Pulmonary artery endothelial cell (primary cell): Measurements from ENCODE around the gene DPEP2NB. TPM values are rescaled to one million over a fixed set of nuclear protein-coding genes. Genes with fewer than 3 reads are reported as not detected.

Experiments
- total RNA-seq: library from RNA; depleted of rRNA; stranded (reverse); fragments of >200 nt; gene quantifications from 2 replicates; pipeline ENCODE4 v1.2.3, GENCODE V29; 2014

Gene DPEP2NB
- total RNA-seq, 1 donor from 2014 or later = not detected

Other genes starting within 250 kb of the DPEP2NB start
- 5.7 and 7.0 TPM in 2 replicates for gene RANBP10, start 209.4 kb downstream of the DPEP2NB start, total RNA-seq
- 0.20 and 0.60 TPM in 2 replicates for gene TSNAXIP1, start 209.0 kb downstream of the DPEP2NB start, total RNA-seq
- gene THAP11, start 173.6 kb downstream of the DPEP2NB start, total RNA-seq = 34.2 and 56.6 TPM in 2 replicates
- 230 and 252 TPM in 2 replicates for gene NUTF2, start 169.0 kb downstream of the DPEP2NB start, total RNA-seq
- 23.2 and 27.1 TPM in 2 replicates for gene CENPT, start 168.2 kb downstream of the DPEP2NB start, total RNA-seq
- gene EDC4, start 142.9 kb downstream of the DPEP2NB start, total RNA-seq = 73.7 and 85.2 TPM in 2 replicates
- gene NRN1L, start 131.0 kb downstream of the DPEP2NB start, total RNA-seq = not detected in 2 replicates
- gene PSKH1, start 122.7 kb downstream of the DPEP2NB start, total RNA-seq = 15.3 and 15.4 TPM in 2 replicates
- gene CTRL, start 84.0 kb downstream of the DPEP2NB start, total RNA-seq = 0.26 and 0.35 TPM in 2 replicates
- gene PSMB10, start 79.1 kb downstream of the DPEP2NB start, total RNA-seq = 58.8 and 87.0 TPM in 2 replicates
- gene LCAT, start 71.8 kb downstream of the DPEP2NB start, total RNA-seq = 2.1 and 3.8 TPM in 2 replicates
- gene SLC12A4, start 47.3 kb downstream of the DPEP2NB start, total RNA-seq = 57.2 and 73.1 TPM in 2 replicates
- gene DPEP3, start 35.4 kb downstream of the DPEP2NB start, total RNA-seq = not detected in 2 replicates
- 0.42 TPM in 1 of 2 replicates, not detected in the other for gene DPEP2, start 16.4 kb downstream of the DPEP2NB start, total RNA-seq
- 12.9 and 16.4 TPM in 2 replicates for gene DDX28, start 7.3 kb upstream of the DPEP2NB start, total RNA-seq
- gene DUS2, start 7.4 kb upstream of the DPEP2NB start, total RNA-seq = 20.4 and 21.7 TPM in 2 replicates
- 11.0 and 13.8 TPM in 2 replicates for gene NFATC3, start 69.5 kb upstream of the DPEP2NB start, total RNA-seq
- gene ESRP2, start 220.2 kb upstream of the DPEP2NB start, total RNA-seq = 0.13 and 0.25 TPM in 2 replicates
- 16.6 and 24.5 TPM in 2 replicates for gene PLA2G15, start 229.5 kb upstream of the DPEP2NB start, total RNA-seq
- gene SLC7A6, start 248.6 kb upstream of the DPEP2NB start, total RNA-seq = 17.9 and 21.7 TPM in 2 replicates